Esophagus squamous epithelium (tissue), 5 donors: ENCODE data around the gene HERC4. TPM values are rescaled to one million over a fixed set of nuclear protein-coding genes. Genes with fewer than 3 reads are reported as not detected.

Experiments
- DNase-seq: peaks from one replicate; lab custom pipeline; 2025; lab: John Stamatoyannopoulos, UW
- H3K27ac ChIP-seq, 4 donors: fragments of 200-600 bp; sonication (generic); one replicate each; pipeline ENCODE4 v1.5.1; 2016 to 2019; ENCODE audit warnings: mild to moderate bottlenecking in 1 of 4
- H3K27me3 ChIP-seq, 4 donors: fragments of 200-600 bp; sonication (generic); 1 replicate in 3 of 4; 2 replicates in 1 of 4; pipeline versions ENCODE4 v1.5.1 to v1.6.0; 2017 to 2021; ENCODE audit warnings: antibody characterized with exemption in 1 of 4
- H3K36me3 ChIP-seq, 3 donors: fragments of 200-600 bp; sonication (generic); one replicate each; pipeline ENCODE4 v1.5.1; 2016 to 2019
- H3K4me1 ChIP-seq, 3 donors: fragments of 200-600 bp; sonication (generic); one replicate each; pipeline ENCODE4 v1.5.1; 2017 to 2019
- H3K4me3 ChIP-seq, 4 donors: fragments of 200-600 bp; sonication (generic); 1 replicate in 3 of 4; 2 replicates in 1 of 4; pipeline ENCODE4 v1.5.1; 2016 to 2019; ENCODE audit warnings: mild to moderate bottlenecking in 2 of 4, moderate library complexity in 1 of 4
- H3K9me3 ChIP-seq, 3 donors: fragments of 200-600 bp; sonication (generic); one replicate each; pipeline ENCODE4 v1.5.1; 2016 to 2019
- POLR2A ChIP-seq, 4 donors: fragments of 450-650 bp; IDR thresholded peaks; one replicate each; pipeline ENCODE4 v1.6.1; 2017; ENCODE audit warnings: antibody characterized with exemption in 4 of 4, mild to moderate bottlenecking in 4 of 4, moderate library complexity in 3 of 4
- WGBS, 2 donors: methylation state at CpG; one replicate each; pipeline ENCODE4 v1.1.5; 2018; 5-methylcytosine and 5-hydroxymethylcytosine counted together
- intact Hi-C: fragments of 100-400 bp; cut with DNase I; formaldehyde crosslinking; loops from one replicate; pipeline ENCODE4 v1.15.0; 2022
- total RNA-seq, 4 donors: library from RNA; depleted of rRNA; stranded (reverse); fragments of >200 nt; gene quantifications; one replicate each; pipeline ENCODE4 v1.1.0, GENCODE V29; 2016
- TF ChIP-seq, protein P1 (sequence below), 6 experiments: fragments of 450-650 bp in 4 of 6; fragments of 200-600 bp in 2 of 6; sonication (generic) in 2 of 6; IDR thresholded peaks; one replicate each; pipeline ENCODE4 v1.5.1; 2016 to 2019; ENCODE audit warnings: antibody characterized with exemption in 6 of 6, mild to moderate bottlenecking in 4 of 6, moderate library complexity in 4 of 6
- donor health status: DM: yes; HTN: yes; CAD: no.

HERC4 gene
- total RNA-seq, 4 donors from 2014 or later = 23.6 to 47.5 (median 35.0) TPM

- Histone ChIP-seq H3K4me3 (no peak overlapping the region), H3K27ac (no peak overlapping the region), H3K4me1 (no peaks in the 10 kb centered on the region), H3K27me3 (no peaks in the 10 kb centered on the region), H3K36me3 (no peaks in the 10 kb centered on the region), H3K9me3 (no peaks in the 10 kb centered on the region)
- TF ChIP-seq, protein P1, sequence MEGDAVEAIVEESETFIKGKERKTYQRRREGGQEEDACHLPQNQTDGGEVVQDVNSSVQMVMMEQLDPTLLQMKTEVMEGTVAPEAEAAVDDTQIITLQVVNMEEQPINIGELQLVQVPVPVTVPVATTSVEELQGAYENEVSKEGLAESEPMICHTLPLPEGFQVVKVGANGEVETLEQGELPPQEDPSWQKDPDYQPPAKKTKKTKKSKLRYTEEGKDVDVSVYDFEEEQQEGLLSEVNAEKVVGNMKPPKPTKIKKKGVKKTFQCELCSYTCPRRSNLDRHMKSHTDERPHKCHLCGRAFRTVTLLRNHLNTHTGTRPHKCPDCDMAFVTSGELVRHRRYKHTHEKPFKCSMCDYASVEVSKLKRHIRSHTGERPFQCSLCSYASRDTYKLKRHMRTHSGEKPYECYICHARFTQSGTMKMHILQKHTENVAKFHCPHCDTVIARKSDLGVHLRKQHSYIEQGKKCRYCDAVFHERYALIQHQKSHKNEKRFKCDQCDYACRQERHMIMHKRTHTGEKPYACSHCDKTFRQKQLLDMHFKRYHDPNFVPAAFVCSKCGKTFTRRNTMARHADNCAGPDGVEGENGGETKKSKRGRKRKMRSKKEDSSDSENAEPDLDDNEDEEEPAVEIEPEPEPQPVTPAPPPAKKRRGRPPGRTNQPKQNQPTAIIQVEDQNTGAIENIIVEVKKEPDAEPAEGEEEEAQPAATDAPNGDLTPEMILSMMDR (IDR thresholded peaks at IDR 0.05) = no peak
- no peak for TF ChIP-seq POLR2A (IDR thresholded peaks at IDR 0.05)
- WGBS, 2 donors = 75 to 77% methylated on average over 3 of the region's 3 CpGs
- intact Hi-C loops = no loop called here
- DNase-seq = no peak
These were observed 43.6 kb upstream of the HERC4 start for GRCh38 chr10:68118657-68119056.

GRCh38 chr10:68112837-68113236 is 37.8 kb upstream of the HERC4 start:
- Histone ChIP-seq H3K36me3 (no peaks in the 10 kb centered on the region), H3K27ac (no peak overlapping the region), H3K9me3 (no peaks in the 10 kb centered on the region), H3K4me1 (no peaks in the 10 kb centered on the region), H3K27me3 (no peaks in the 10 kb centered on the region), H3K4me3 (no peak overlapping the region)
- DNase-seq = no peak
- intact Hi-C loops = no loop called here
- TF ChIP-seq, protein P1 (IDR thresholded peaks at IDR 0.05) = no peak
- no peak for TF ChIP-seq POLR2A (IDR thresholded peaks at IDR 0.05)
- WGBS, 2 donors = 85 to 100% methylated on average over 1 of the region's 1 CpG

DNA sequence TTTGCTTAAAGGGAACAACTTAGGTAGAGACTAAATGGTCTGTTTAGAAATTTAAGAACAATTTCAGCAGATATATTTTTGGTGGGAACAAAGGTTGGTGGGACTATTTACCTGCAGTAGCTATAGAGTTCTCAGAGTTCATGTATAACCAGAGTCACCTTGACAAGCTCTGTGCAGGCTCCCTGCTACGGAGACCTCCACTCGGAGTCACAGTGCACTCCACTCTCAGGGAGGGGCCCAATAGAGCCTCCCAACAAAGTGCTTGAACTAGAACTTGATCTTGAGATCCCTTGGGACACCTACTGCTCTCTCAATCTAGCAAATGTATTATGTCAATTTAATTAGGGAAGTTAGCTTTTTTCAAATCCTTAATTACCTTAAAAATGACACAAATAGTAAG is 36.5 kb upstream of the HERC4 start:
- no peak for DNase-seq
- Histone ChIP-seq H3K4me3 (no peak overlapping the region), H3K4me1 (no peaks in the 10 kb centered on the region), H3K9me3 (no peaks in the 10 kb centered on the region), H3K36me3 (no peaks in the 10 kb centered on the region), H3K27ac (no peak overlapping the region), H3K27me3 (no peaks in the 10 kb centered on the region)
- TF ChIP-seq, protein P1 (IDR thresholded peaks at IDR 0.05) = no peak
- no peak for TF ChIP-seq POLR2A (IDR thresholded peaks at IDR 0.05)
- intact Hi-C loops = no loop called here
- 93 to 96% methylated on average over 2 of the region's 2 CpGs for WGBS, 2 donors

- Histone ChIP-seq H3K9me3 (no peaks in the 10 kb centered on the region), H3K27me3 (no peaks in the 10 kb centered on the region), H3K4me1 (no peaks in the 10 kb centered on the region), H3K36me3 (no peaks in the 10 kb centered on the region), H3K27ac (no peak overlapping the region), H3K4me3 (no peak overlapping the region)
- intact Hi-C loops = no loop called here
- no peak for DNase-seq
- 28 to 48% methylated on average over 2 of the region's 2 CpGs for WGBS, 2 donors
- TF ChIP-seq, protein P1 (IDR thresholded peaks at IDR 0.05) = no peak
- no peak for TF ChIP-seq POLR2A (IDR thresholded peaks at IDR 0.05)
These were observed 34.9 kb upstream of the HERC4 start for GRCh38 chr10:68110027-68110426.

GRCh38 chr10:68109331-68109730 is 34.2 kb upstream of the HERC4 start, which contains the start of gene MYPN:
Gene MYPN, plus strand, starts transcription at chr10:68109488. Its CDS starts 11,951 bp downstream, at chr10:68121439.
- no peak for DNase-seq
- H3K27ac ChIP-seq = no peak within 1 kb of the TSS
- intact Hi-C loops = no loop called here
- no peaks in the 10 kb centered on the region for H3K36me3 ChIP-seq
- H3K9me3 ChIP-seq = no peaks in the 10 kb centered on the region
- no peak within 1 kb of the TSS for H3K4me3 ChIP-seq
- 61 to 79% methylated on average over 3 of the region's 3 CpGs for WGBS, 2 donors
- no peak for TF ChIP-seq POLR2A (IDR thresholded peaks at IDR 0.05)
- TF ChIP-seq, protein P1 (IDR thresholded peaks at IDR 0.05) = no peak
- H3K4me1 ChIP-seq = no peaks in the 10 kb centered on the region
- no peaks in the 10 kb centered on the region for H3K27me3 ChIP-seq
